ENCODE results near the gene THY1.

GRCh38 chr11:119367661-119368120 is 55.3 kb downstream of the THY1 start:
- TF ChIP-seq CTCF (IDR thresholded peaks at IDR 0.05; ENCODE audit: poor library complexity, severe bottlenecking) (no peak), TAF1 (IDR thresholded peaks at IDR 0.05; ENCODE audit: low read depth) (no peak), SMC3 (conservative IDR thresholded peaks at IDR 0.05; ENCODE audit: poor library complexity) (no peak)
